Right atrium auricular region (tissue), 2 donors: ENCODE measurements around the gene PLXNA1. TPM values are rescaled to one million over a fixed set of nuclear protein-coding genes. Genes with fewer than 3 reads are reported as not detected.

ENCODE experiments used
- DNase-seq: peaks from one replicate; pipeline ENCODE4 v3.0.0-alpha.2; 2019; ENCODE audit warnings: low spot score
- H3K27ac ChIP-seq, 2 donors: fragments of 200-600 bp; sonication (generic); 1 replicate in 1 of 2; 2 replicates in 1 of 2; pipeline ENCODE4 v1.5.1; 2016 to 2019
- H3K27me3 ChIP-seq, 2 donors: fragments of 200-600 bp; sonication (generic); one replicate each; pipeline versions ENCODE4 v1.5.1 to v1.6.0; 2017 to 2019
- H3K36me3 ChIP-seq: fragments of 200-600 bp; sonication (generic); one replicate; pipeline ENCODE4 v1.5.1; 2016
- H3K4me1 ChIP-seq, 2 donors: fragments of 200-600 bp; sonication (generic); one replicate each; pipeline versions ENCODE4 v1.5.1 to v1.6.0; 2017 to 2019
- H3K4me3 ChIP-seq, 2 donors: fragments of 200-600 bp; sonication (generic); 1 replicate in 1 of 2; 2 replicates in 1 of 2; pipeline ENCODE4 v1.5.1; 2017 to 2019; ENCODE audit warnings: mild to moderate bottlenecking in 1 of 2, moderate library complexity in 1 of 2
- H3K9me3 ChIP-seq, 2 donors: fragments of 200-600 bp; sonication (generic); one replicate each; pipeline ENCODE4 v1.5.1; 2019
- total RNA-seq, 2 donors: library from RNA; depleted of rRNA; stranded (reverse); fragments of >200 nt; gene quantifications; one replicate each; pipeline ENCODE4 v1.1.0, GENCODE V29; 2016
- TF ChIP-seq, protein P1 (sequence below), 2 donors: fragments of 200-600 bp; sonication (generic); IDR thresholded peaks; one replicate each; pipeline ENCODE4 v1.5.1; 2019; ENCODE audit warnings: antibody characterized with exemption in 2 of 2

PLXNA1 gene
- total RNA-seq, 2 donors from 2014 or later: 22.9 to 23.3 TPM

DNA sequence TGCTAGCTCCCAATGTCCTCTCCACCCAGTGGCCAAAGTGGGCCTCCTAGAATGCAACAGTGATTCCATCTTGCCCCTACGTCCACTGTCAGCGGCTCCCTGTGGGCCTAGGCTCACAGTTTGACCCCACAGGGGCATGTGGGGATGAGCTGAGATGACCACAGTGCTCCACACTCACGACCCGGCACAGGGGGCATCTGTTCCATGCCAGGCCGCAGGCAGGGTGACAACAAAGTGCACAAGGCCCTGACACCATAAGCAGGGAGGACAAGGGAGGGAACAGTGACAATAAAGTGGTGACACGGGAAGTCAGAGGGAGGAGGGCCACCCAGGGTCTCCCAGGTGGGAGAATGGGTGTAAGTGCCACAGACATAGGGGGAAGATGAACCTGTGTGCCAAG lies 5.1 kb upstream of the PLXNA1 start:
- Histone ChIP-seq H3K4me3 (no peak overlapping the region), H3K4me1 (peaks cover 0 to 9% of the 10 kb centered on the region in 2 donors), H3K27me3 (no peaks in the 10 kb centered on the region), H3K36me3 (no peaks in the 10 kb centered on the region), H3K9me3 (peaks cover 0 to 14% of the 10 kb centered on the region in 2 donors), H3K27ac (no peak overlapping the region)
- DNase-seq: no peak
- TF ChIP-seq, protein P1, sequence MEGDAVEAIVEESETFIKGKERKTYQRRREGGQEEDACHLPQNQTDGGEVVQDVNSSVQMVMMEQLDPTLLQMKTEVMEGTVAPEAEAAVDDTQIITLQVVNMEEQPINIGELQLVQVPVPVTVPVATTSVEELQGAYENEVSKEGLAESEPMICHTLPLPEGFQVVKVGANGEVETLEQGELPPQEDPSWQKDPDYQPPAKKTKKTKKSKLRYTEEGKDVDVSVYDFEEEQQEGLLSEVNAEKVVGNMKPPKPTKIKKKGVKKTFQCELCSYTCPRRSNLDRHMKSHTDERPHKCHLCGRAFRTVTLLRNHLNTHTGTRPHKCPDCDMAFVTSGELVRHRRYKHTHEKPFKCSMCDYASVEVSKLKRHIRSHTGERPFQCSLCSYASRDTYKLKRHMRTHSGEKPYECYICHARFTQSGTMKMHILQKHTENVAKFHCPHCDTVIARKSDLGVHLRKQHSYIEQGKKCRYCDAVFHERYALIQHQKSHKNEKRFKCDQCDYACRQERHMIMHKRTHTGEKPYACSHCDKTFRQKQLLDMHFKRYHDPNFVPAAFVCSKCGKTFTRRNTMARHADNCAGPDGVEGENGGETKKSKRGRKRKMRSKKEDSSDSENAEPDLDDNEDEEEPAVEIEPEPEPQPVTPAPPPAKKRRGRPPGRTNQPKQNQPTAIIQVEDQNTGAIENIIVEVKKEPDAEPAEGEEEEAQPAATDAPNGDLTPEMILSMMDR (IDR thresholded peaks at IDR 0.05): no peak

DNA sequence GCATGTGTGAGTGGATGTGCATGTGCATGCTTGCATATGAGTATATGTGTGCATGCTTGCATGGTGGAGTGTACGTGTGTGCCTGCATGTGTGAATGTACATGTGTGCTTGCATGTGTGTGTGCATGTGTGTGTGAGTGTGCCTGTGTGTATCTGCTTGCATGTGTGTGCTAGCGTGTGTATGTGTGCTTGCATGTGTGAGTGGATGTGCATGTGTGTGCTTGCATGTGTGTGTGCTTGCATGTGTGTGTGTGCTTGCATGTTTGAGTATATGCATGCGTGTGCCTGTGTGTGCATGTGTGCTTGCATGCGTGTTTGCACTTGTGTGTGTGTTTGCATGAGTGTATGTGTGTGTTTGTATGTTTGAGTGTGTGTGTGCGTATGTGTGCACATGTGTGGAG lies 4.6 kb upstream of the PLXNA1 start:
- no peak for DNase-seq
- TF ChIP-seq, protein P1 (IDR thresholded peaks at IDR 0.05): no peak
- Histone ChIP-seq H3K27ac (no peak overlapping the region), H3K4me3 (no peak overlapping the region), H3K36me3 (no peaks in the 10 kb centered on the region), H3K4me1 (peaks cover 0 to 9% of the 10 kb centered on the region in 2 donors), H3K27me3 (no peaks in the 10 kb centered on the region), H3K9me3 (peaks cover 0 to 14% of the 10 kb centered on the region in 2 donors)

DNA sequence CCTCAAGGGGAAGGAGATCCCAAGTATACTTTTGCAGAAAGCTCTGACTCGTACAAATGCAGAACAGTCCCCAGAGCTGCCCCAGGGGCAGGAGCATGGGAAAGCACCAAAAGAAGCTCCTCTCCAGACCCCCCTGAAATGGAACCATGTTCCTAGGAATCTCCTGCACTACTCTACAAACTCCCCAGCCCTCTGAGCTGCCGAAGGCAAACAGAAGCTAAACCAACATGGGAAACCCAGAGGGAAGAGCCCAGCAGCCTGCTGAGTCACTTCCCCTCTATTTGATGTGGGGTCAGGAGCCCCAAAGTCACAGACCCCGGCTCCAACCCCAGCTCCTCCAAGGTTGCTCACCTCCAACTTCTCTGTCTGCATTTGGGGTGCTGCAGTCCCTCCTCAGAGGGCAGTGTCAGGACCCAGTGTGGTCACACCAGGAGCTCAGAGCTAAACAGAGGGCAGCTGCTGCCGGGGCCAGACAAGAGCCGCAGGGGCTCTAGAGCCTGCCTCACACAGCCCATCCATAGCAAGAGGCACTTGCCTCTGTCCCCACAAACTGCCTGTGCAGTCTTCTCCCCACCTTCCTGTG lies 3.8 kb upstream of the PLXNA1 start:
- TF ChIP-seq, protein P1 (IDR thresholded peaks at IDR 0.05): no peak
- Histone ChIP-seq H3K36me3 (no peaks in the 10 kb centered on the region), H3K27me3 (no peaks in the 10 kb centered on the region), H3K4me3 (no peak overlapping the region), H3K27ac (no peak overlapping the region), H3K4me1 (peaks cover 0 to 15% of the 10 kb centered on the region in 2 donors), H3K9me3 (peaks cover 0 to 10% of the 10 kb centered on the region in 2 donors)
- DNase-seq: no peak

DNA sequence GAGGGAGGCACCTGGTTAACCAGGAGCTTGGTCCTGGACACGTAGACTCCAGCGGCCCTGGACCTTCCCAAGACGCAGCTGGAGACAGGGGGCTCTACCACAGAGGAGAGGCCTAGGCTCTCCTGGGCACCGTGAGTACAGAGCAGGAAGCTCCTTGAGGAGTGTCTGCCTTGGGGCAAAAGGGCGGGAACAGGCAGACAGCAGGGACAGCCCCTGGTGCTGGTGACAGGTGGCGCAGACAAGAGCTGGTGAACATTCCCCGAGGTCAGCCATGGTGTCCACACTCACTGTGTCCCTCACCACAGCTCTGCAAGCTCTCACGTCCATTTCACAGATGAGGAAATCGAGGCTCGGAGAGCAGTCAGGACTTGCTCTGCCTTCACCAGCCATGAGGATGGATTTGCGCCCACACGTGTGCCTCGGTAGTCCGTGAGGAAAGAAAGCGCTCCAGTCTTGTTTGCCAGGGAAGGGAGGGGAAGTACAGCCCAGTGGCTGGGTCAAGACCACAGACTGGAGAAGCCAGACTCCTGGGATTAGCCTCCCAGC lies 2.6 kb upstream of the PLXNA1 start:
- no peak overlapping the region for H3K27ac ChIP-seq
- no peaks in the 10 kb centered on the region for H3K36me3 ChIP-seq
- H3K27me3 ChIP-seq: no peaks in the 10 kb centered on the region
- peaks cover 0 to 26% of the 10 kb centered on the region in 2 donors for H3K4me1 ChIP-seq
- DNase-seq: no peak
- TF ChIP-seq, protein P1 (IDR thresholded peaks at IDR 0.05): no peak
- H3K9me3 ChIP-seq: no peaks in the 10 kb centered on the region
- H3K4me3 ChIP-seq: no peak overlapping the region

DNA sequence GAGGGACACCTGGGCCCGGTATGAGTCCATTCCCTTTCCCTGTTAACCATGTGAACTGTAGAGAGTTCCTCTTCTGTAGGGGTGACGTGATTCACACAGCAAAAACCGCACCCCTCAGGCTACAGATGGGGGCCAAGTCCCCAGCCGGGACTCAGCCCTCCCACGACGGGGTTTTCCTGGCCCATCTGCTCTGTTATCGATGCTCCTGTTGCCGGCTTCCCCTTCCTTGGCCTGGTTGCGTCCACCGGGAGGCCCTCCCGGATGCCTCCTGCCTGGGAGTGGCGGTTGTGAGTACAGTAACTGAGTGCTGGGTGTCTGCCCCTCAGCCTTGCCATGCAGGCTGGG lies 817 bp upstream of the PLXNA1 start:
- Histone ChIP-seq H3K4me3 (peak overlapping the region; percentile 46), H3K4me1 (peaks cover 0 to 43% of the 10 kb centered on the region in 2 donors), H3K27ac (peak overlapping the region; percentile 70 to 86), H3K27me3 (no peaks in the 10 kb centered on the region), H3K36me3 (no peaks in the 10 kb centered on the region), H3K9me3 (no peaks in the 10 kb centered on the region)
- no peak for DNase-seq
- TF ChIP-seq, protein P1 (IDR thresholded peaks at IDR 0.05): no peak

DNA sequence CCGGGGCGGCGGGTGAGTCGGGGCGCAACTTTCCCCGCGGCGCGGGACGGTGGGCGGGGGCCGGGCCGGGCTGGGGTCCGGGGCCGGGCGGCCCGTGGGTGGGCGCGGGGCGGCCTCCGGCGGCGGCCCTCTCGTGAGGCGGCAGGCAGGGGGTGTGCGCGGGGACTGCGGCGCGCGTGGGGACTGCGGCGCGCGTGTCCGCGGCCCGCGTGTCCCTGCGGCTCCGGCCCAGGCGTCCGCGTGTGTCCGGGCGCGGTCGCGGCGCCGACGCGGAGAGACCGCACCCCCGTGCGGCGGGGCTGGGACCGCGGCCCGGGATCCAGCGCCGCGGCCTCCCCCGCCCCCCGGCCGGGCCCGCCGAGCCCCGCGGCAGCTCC lies 349 bp downstream of the PLXNA1 start:
- TF ChIP-seq, protein P1 (IDR thresholded peaks at IDR 0.05): no peak
- DNase-seq: no peak
- H3K9me3 ChIP-seq: no peaks in the 10 kb centered on the region
- H3K27ac ChIP-seq: no peak overlapping the region
- H3K4me1 ChIP-seq: peaks cover 0 to 44% of the 10 kb centered on the region in 2 donors
- H3K27me3 ChIP-seq: no peaks in the 10 kb centered on the region
- no peaks in the 10 kb centered on the region for H3K36me3 ChIP-seq
- H3K4me3 ChIP-seq: peak overlapping the region; percentile 74 to 76
